Measurements from ENCODE around the gene TRAFD1.

The TRAFD1 gene

GRCh38 chr12:112178796-112179195 is 53.4 kb downstream of the TRAFD1 start:
- no peak for DNase-seq (ENCODE audit: low read depth in 2 of 2)

GRCh38 chr12:112179341-112179740 is 54.0 kb downstream of the TRAFD1 start:
- DNase-seq (ENCODE audit: low read depth in 2 of 2) = no peak

GRCh38 chr12:112179916-112180315 is 54.6 kb downstream of the TRAFD1 start:
- DNase-seq (ENCODE audit: low read depth in 2 of 2) = no peak

GRCh38 chr12:112180422-112180821 is 55.1 kb downstream of the TRAFD1 start:
- no peak for DNase-seq (ENCODE audit: low read depth in 2 of 2)

- no peak for DNase-seq (ENCODE audit: low read depth in 2 of 2)
Observed at GRCh38 chr12:112182499-112182898, 57.1 kb downstream of the TRAFD1 start.

GRCh38 chr12:112183141-112184021 is 58.0 kb downstream of the TRAFD1 start:
- DNase-seq (ENCODE audit: low read depth in 2 of 2) = no peak

- DNase-seq (ENCODE audit: low read depth in 2 of 2) = no peak
Observed at GRCh38 chr12:112184056-112184887, 58.9 kb downstream of the TRAFD1 start.

GRCh38 chr12:112185093-112185923 is 59.9 kb downstream of the TRAFD1 start:
- no peak for DNase-seq (ENCODE audit: low read depth in 2 of 2)

GRCh38 chr12:112188130-112188830 is 62.9 kb downstream of the TRAFD1 start:
- no peak for DNase-seq (ENCODE audit: low read depth in 2 of 2)

GRCh38 chr12:112190231-112191025 is 65.1 kb downstream of the TRAFD1 start:
- DNase-seq (ENCODE audit: low read depth in 2 of 2) = no peak

GRCh38 chr12:112191201-112191600 is 65.8 kb downstream of the TRAFD1 start:
- DNase-seq (ENCODE audit: low read depth in 2 of 2) = no peak

GRCh38 chr12:112191840-112192321 is 66.5 kb downstream of the TRAFD1 start:
- DNase-seq (ENCODE audit: low read depth in 2 of 2) = no peak

GRCh38 chr12:112192475-112192874 is 67.1 kb downstream of the TRAFD1 start:
- no peak for DNase-seq (ENCODE audit: low read depth in 2 of 2)

GRCh38 chr12:112194601-112195247 is 69.4 kb downstream of the TRAFD1 start:
- no peak for DNase-seq (ENCODE audit: low read depth in 2 of 2)

- DNase-seq (ENCODE audit: low read depth in 2 of 2) = no peak
Observed at GRCh38 chr12:112196196-112196875, 71.0 kb downstream of the TRAFD1 start.

- peak in 1 of 2 donors; percentile 13 for DNase-seq (ENCODE audit: low read depth in 2 of 2)
Observed at GRCh38 chr12:112198120-112198733, 72.9 kb downstream of the TRAFD1 start.

GRCh38 chr12:112199136-112199535 is 73.8 kb downstream of the TRAFD1 start:
- DNase-seq (ENCODE audit: low read depth in 2 of 2) = no peak
